Breast epithelium (tissue), 4 donors: Measurements from ENCODE around the gene WFDC12. TPM values are rescaled to one million over a fixed set of nuclear protein-coding genes. Genes with fewer than 3 reads are reported as not detected.

ENCODE experiments used
- DNase-seq, 2 donors: peaks; one replicate each; pipeline ENCODE4 v3.0.0-alpha.2; 2019; ENCODE audit warnings: low spot score in 2 of 2
- H3K27ac ChIP-seq, 2 donors: fragments of 200-600 bp; sonication (generic) in 1 of 2; one replicate each; pipeline ENCODE4 v1.5.1; 2016 to 2019; ENCODE audit warnings: mild to moderate bottlenecking in 1 of 2
- H3K27me3 ChIP-seq, 2 donors: fragments of 200-600 bp; sonication (generic) in 1 of 2; one replicate each; pipeline versions ENCODE4 v1.5.1 to v1.6.0; 2017 to 2019; ENCODE audit warnings: control low read depth in 1 of 2, mild to moderate bottlenecking in 1 of 2
- H3K36me3 ChIP-seq: fragments of 200-600 bp; one replicate; pipeline ENCODE4 v1.5.1; 2019
- H3K4me1 ChIP-seq, 2 donors: fragments of 200-600 bp; sonication (generic); one replicate each; pipeline ENCODE4 v1.5.1; 2016 to 2019; ENCODE audit warnings: control low read depth in 1 of 2
- H3K4me3 ChIP-seq, 3 donors: fragments of 200-600 bp; sonication (generic); 1 replicate in 2 of 3; 2 replicates in 1 of 3; pipeline ENCODE4 v1.5.1; 2016 to 2019; ENCODE audit warnings: mild to moderate bottlenecking in 3 of 3, moderate library complexity in 2 of 3
- H3K9me3 ChIP-seq, 2 donors: fragments of 200-600 bp; sonication (generic) in 1 of 2; one replicate each; pipeline ENCODE4 v1.5.1; 2016 to 2019; ENCODE audit warnings: control low read depth in 1 of 2
- CTCF ChIP-seq, 3 donors: fragments of 450-650 bp; IDR thresholded peaks; one replicate each; pipeline ENCODE4 v1.5.1; 2016 to 2017; ENCODE audit warnings: antibody characterized with exemption in 3 of 3, mild to moderate bottlenecking in 3 of 3, moderate library complexity in 3 of 3
- POLR2A ChIP-seq: fragments of 450-650 bp; IDR thresholded peaks from one replicate; pipeline ENCODE4 v1.6.1; 2016; ENCODE audit warnings: antibody characterized with exemption, mild to moderate bottlenecking, moderate library complexity
- POLR2AphosphoS5 ChIP-seq, 3 donors: sonication (generic); formaldehyde crosslinking; IDR thresholded peaks; one replicate each; pipeline ENCODE4 v1.6.1; 2017; ENCODE audit warnings: antibody characterized with exemption in 3 of 3
- intact Hi-C: fragments of 100-400 bp; cut with DNase I; formaldehyde crosslinking; loops from one replicate; pipeline ENCODE4 v1.15.1; 2023; ENCODE audit warnings: low total_unique reads
- total RNA-seq, 3 donors: library from RNA; depleted of rRNA; stranded (reverse); fragments of >200 nt; gene quantifications; one replicate each; pipeline ENCODE4 v1.1.0, GENCODE V29; 2016

Gene WFDC12
- total RNA-seq, 3 donors from 2014 or later: not detected

GRCh38 chr20:45092898-45093297, 31.4 kb downstream of the WFDC12 start:
- peaks cover 2 to 21% of the 10 kb centered on the region in 2 donors for H3K27me3 ChIP-seq
- no peak for DNase-seq
- no peak overlapping the region for H3K4me3 ChIP-seq
- TF ChIP-seq POLR2AphosphoS5 (IDR thresholded peaks at IDR 0.05): no peak
- no peak overlapping the region for H3K27ac ChIP-seq
- no peaks in the 10 kb centered on the region for H3K9me3 ChIP-seq
- H3K4me1 ChIP-seq: no peaks in the 10 kb centered on the region
- intact Hi-C loops: no loop called here
- no peaks in the 10 kb centered on the region for H3K36me3 ChIP-seq

GRCh38 chr20:45091366-45091765, 32.9 kb downstream of the WFDC12 start:
- Histone ChIP-seq H3K36me3 (no peaks in the 10 kb centered on the region), H3K4me1 (no peaks in the 10 kb centered on the region), H3K27ac (no peak overlapping the region), H3K4me3 (no peak overlapping the region), H3K27me3 (peaks cover 0 to 6% of the 10 kb centered on the region in 2 donors), H3K9me3 (no peaks in the 10 kb centered on the region)
- intact Hi-C loops: no loop called here
- TF ChIP-seq CTCF (IDR thresholded peaks at IDR 0.05) (no peak), POLR2A (no peak), POLR2AphosphoS5 (IDR thresholded peaks at IDR 0.05) (no peak)
- no peak for DNase-seq

- H3K4me1 ChIP-seq: no peaks in the 10 kb centered on the region
- H3K9me3 ChIP-seq: no peaks in the 10 kb centered on the region
- no peaks in the 10 kb centered on the region for H3K36me3 ChIP-seq
- TF ChIP-seq CTCF (IDR thresholded peaks at IDR 0.05) (no peak), POLR2A (no peak), POLR2AphosphoS5 (IDR thresholded peaks at IDR 0.05) (no peak)
- no peak overlapping the region for H3K4me3 ChIP-seq
- H3K27ac ChIP-seq: no peak overlapping the region
- no peak for DNase-seq
- intact Hi-C loops: no loop called here
- no peaks in the 10 kb centered on the region for H3K27me3 ChIP-seq
Measured at GRCh38 chr20:45090481-45090880, 33.8 kb downstream of the WFDC12 start.

- DNase-seq: no peak
- no peaks in the 10 kb centered on the region for H3K27me3 ChIP-seq
- TF ChIP-seq POLR2AphosphoS5 (IDR thresholded peaks at IDR 0.05): no peak
- no peak for TF ChIP-seq POLR2A
- no peak for TF ChIP-seq CTCF (IDR thresholded peaks at IDR 0.05)
- no peaks in the 10 kb centered on the region for H3K4me1 ChIP-seq
- intact Hi-C loops: no loop called here
- no peak overlapping the region for H3K27ac ChIP-seq
- H3K36me3 ChIP-seq: no peaks in the 10 kb centered on the region
- no peak overlapping the region for H3K4me3 ChIP-seq
- H3K9me3 ChIP-seq: no peaks in the 10 kb centered on the region
Measured at GRCh38 chr20:45088247-45088646, 36.0 kb downstream of the WFDC12 start.

GRCh38 chr20:45087814-45088213, 36.5 kb downstream of the WFDC12 start:
- Histone ChIP-seq H3K27me3 (no peaks in the 10 kb centered on the region), H3K4me3 (no peak overlapping the region), H3K36me3 (no peaks in the 10 kb centered on the region), H3K4me1 (no peaks in the 10 kb centered on the region), H3K27ac (no peak overlapping the region), H3K9me3 (peaks cover 0 to 1% of the 10 kb centered on the region in 2 donors)
- intact Hi-C loops: no loop called here
- TF ChIP-seq CTCF (IDR thresholded peaks at IDR 0.05) (no peak), POLR2AphosphoS5 (IDR thresholded peaks at IDR 0.05) (no peak), POLR2A (no peak)
- no peak for DNase-seq
